Fibroblast of pulmonary artery (primary cell): ENCODE measurements around the gene FICD.
"Not testable (repeated sequence)": the region's sequence is repeated elsewhere in the genome, so short reads cannot be mapped to it uniquely, and the experiment has no call there.

Source experiments
- DNase-seq: peaks from one replicate; pipeline ENCODE4 v3.0.0-alpha.2; 2010; ENCODE audit warnings: low read depth
- H3K4me3 ChIP-seq: replicated peaks from 2 replicates; pipeline ENCODE4 v1.5.1; 2011; ENCODE audit warnings: low read depth, mild to moderate bottlenecking, control low read depth, low read length, moderate library complexity
- CTCF ChIP-seq: IDR thresholded peaks from 2 replicates; pipeline ENCODE4 v1.5.1; 2011; ENCODE audit warnings: mild to moderate bottlenecking, control low read depth, low read length, inconsistent platforms; ENCODE audit errors: missing control alignments

FICD gene

DNA sequence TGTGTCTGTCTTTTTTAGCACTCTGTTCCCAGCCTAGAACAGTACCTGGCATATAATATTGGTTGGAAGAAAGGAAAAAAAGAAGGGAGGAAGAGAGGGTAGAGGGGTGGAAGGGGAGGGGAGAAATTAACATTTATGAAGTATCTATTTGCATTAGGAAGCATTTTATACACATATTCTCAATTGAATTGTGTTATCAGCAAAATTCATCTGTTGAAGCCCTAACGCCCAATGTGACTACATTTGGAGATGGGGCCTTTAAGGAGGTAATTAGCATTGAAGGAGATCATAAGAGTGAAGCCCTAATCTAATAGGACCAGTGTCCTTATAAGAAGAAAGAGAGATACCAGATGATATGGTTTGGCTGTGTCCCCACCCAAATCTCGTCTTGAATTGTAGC lies 30.2 kb upstream of the FICD start:
- TF ChIP-seq CTCF: no peak
- no peak overlapping the region for H3K4me3 ChIP-seq
- DNase-seq: no peak

GRCh38 chr12:108485371-108485770 lies 29.7 kb upstream of the FICD start:
- not testable (repeated sequence) for DNase-seq

GRCh38 chr12:108487029-108487428 lies 28.0 kb upstream of the FICD start:
- not testable (repeated sequence) for H3K4me3 ChIP-seq, DNase-seq

More at GRCh38 chr12:108485371-108485770, 29.7 kb upstream of the FICD start:
- not testable (repeated sequence) for H3K4me3 ChIP-seq

- no peak for TF ChIP-seq CTCF
- H3K4me3 ChIP-seq: no peak overlapping the region
- no peak for DNase-seq
Observed at GRCh38 chr12:108491256-108491655, 23.8 kb upstream of the FICD start.

- H3K4me3 ChIP-seq: no peak overlapping the region
- peak; percentile 36 for DNase-seq
- peak; percentile 57 for TF ChIP-seq CTCF
Observed at GRCh38 chr12:108495054-108495453, 20.0 kb upstream of the FICD start.

DNA sequence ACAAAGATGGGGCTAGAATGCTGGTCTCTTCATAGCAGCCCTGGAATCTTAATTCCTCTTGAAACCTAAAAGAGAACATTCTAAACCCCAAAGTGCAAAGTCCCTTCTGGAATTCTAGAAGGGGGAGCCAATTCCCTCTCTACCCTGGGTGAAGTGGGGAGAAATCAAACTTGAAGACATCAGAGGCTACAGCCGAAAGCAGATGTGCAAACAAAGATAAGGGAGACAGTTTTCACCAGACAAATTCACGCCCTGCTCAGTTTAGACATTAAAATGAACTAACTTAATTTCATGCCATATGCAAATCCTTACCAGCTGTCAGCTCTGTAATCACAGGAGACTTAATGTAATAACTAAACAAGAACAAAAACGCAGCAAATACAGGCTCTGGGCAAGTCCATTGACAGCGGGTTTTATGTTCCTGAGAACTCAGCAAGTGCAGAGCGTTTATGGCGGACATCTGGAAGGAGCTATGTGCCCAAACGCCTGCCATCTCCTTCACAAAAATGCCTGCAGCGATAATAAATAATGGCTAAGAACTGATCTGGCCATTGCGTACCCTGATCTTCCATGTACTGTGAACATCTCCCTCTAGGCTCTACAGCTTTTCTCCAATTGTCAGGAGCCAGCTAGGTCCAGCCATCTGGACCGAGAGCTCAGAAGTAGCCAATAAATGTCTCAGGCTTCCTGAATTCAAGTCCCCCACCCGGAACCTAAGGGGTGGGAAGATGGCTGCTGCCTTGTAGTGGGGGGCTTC lies 19.1 kb upstream of the FICD start:
- DNase-seq: no peak
- no peak for TF ChIP-seq CTCF
- no peak overlapping the region for H3K4me3 ChIP-seq

DNA sequence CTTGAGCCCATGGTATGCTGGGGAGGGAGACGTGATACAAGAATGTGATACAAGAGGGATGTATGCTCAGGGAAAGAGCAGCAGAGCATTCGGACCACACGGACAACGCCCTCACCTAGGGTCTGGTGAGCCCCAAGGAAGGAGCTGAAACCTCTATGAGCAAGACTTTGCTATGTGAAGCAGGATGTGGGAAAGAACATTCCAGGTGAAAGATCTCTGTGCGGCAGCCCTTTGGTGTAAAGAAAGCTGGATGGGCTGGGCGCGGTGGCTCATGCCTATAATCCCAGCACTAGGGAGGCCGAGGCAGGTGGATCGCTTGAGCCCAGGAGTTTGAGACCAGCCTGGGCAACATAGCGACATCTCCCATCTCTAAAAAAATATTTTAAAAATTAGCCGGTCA lies 16.9 kb upstream of the FICD start:
- no peak for TF ChIP-seq CTCF
- no peak for DNase-seq
- no peak overlapping the region for H3K4me3 ChIP-seq

DNA sequence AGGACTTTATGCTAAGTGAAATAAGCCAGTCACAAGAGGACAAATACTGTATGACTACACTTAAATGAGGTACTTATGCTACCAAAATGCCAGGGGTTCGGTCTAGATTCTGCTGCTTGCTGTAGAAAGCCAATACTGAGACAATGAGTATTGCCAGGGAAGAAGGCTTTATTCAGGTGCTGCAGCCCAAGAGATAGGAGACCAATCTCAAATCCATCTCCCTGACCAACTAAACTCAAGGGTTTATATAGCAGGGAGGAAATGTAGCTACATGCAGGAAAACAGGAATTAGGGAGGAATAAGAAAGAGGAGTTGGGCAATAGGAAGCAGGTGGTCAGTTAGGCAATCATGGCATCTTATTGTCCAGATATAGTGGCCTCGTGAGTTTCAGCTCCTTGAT lies 12.2 kb upstream of the FICD start:
- no peak for TF ChIP-seq CTCF
- no peak overlapping the region for H3K4me3 ChIP-seq
- no peak for DNase-seq
